Head of caudate nucleus (tissue), 42 donors: ENCODE measurements around the gene ANKS1A.
A peak's percentile ranks its signal among the peaks of the same experiment; 100 is the strongest.

Source experiments
- DNase-seq, 42 donors: peaks; one replicate each; pipeline versions ENCODE4 v3.0.0 to v3.0.0-alpha.2; 2020 to 2021; ENCODE audit warnings: mixed read lengths in 7 of 42
- intact Hi-C: fragments of 100-400 bp; cut with DNase I; formaldehyde crosslinking; loops from one replicate; pipeline ENCODE4 v1.15.0; 2022

ANKS1A gene

GRCh38 chr6:35068644-35069043 is 179.6 kb downstream of the ANKS1A start:
- no peak for DNase-seq
- intact Hi-C loops, result no loop called here

- intact Hi-C loops, result no loop called here
- no peak for DNase-seq
These were observed 180.2 kb downstream of the ANKS1A start for GRCh38 chr6:35069262-35069661.

DNA sequence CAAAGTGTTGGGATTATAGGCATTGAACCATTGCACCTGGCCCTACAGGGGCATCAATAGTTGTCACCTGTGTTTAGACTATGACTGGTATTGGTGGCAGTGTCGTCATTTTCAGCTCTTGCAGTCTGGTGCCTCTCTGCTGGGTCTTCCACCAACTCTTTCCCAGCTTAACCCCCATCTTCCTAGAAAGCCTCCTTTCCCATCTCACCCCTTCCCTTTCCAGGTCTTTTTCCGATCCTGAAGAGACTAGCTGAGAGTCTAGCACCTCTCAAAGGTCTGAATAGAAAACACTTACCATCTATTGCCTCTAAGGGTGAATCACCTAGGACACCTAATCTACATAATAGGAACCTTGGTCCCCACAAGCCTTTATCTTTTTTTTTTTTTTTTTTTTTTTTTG is 181.1 kb downstream of the ANKS1A start:
- intact Hi-C loops, result no loop called here
- DNase-seq, result no peak

DNA sequence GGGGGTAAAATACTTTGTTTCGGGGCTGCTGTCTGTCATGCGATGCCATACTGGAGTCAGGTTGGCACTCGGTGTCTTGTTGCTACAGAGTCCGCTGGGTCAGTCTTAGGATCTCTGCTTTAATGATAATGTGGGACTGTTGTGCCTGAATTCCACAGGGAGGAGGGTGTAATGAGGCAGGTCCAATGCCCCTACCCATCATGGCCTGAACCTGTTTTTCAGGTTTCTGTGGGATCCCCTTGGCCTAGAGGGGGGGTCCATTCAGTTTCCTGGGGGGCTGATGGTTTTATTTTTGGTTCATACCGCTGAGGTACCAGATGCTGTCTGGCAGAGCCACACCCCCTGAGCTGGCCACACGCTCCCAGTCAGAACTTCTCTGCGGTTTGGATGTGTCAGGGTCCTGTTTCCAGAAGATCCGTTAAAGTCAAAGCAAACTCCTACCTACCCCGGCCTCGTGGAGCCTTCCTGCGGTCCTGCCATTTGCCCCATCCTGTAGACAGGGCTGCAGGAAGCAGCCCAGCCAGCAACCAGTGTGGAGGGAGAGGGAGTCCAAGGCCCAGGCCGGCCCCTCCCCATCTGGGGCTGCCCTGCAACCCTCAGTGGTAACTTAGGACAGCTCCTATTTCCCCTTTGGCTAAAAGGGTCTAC is 182.4 kb downstream of the ANKS1A start:
- DNase-seq, result no peak
- intact Hi-C loops, result no loop called here

GRCh38 chr6:35072051-35072697 is 183.1 kb downstream of the ANKS1A start:
- peak in 3 of 42 donors; percentile 27 to 67 (median 50) for DNase-seq
- intact Hi-C loops, result no loop called here

- no peak for DNase-seq
- intact Hi-C loops, result no loop called here
These were observed 183.6 kb downstream of the ANKS1A start for GRCh38 chr6:35072698-35073055.

DNA sequence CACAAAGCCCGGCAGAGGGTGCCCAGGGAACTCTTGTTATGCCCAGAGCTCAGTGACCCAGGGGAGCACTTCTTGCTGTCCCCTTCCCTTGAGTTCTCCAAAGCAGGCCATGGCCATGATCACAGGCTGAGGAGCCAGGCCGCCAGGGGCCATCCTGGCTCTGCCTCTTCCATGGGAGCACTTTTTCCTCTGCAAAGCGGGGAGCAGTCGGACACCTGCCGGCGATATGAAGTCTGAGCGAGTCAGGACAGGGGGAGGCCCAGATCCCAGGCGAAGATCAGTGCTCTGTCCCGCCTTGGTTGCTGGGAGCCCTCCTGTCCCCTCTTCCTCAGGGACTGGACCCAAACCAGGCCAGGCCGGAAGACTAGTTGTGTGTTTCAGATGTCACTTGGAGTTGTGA is 184.2 kb downstream of the ANKS1A start:
- intact Hi-C loops, result no loop called here
- DNase-seq, result no peak

DNA sequence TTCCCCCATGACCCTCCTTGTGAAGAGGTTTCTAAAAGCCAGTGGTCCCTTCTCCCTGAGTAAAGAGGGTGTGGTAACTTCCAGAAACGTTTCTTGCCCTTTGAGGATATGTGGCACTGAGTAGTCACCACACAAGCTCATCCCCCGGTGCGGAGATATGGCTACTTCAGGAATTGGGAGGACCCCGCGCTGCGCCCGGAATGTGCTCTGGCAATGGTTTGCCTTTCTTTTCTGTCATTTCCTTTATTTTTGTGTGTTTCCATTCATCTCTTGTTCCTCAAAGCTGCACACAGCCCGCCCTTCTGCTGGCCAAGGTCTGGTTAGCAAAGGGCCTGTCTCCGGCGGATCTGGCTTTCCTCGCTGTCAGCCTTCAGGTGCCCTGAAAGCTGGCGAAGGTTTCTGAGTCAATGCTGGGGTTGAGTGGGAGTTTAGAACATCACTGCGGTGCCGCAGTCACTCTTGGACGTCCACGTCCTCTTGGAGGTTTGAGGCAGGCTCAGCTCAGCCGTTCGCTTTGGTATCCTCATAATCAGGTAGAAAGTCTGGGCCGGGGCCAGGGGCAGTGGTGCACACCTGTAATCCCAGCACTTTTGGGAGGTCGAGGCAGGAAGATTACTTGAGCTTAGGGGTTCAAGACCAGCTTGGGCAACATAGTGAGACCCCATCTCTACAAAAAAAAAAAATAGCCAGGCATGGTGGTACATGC is 184.9 kb downstream of the ANKS1A start:
- intact Hi-C loops, result no loop called here
- DNase-seq, result no peak

- intact Hi-C loops, result no loop called here
- peak in 1 of 42 donors; percentile 36 for DNase-seq
These were observed 188.1 kb downstream of the ANKS1A start for GRCh38 chr6:35076997-35077712.

DNA sequence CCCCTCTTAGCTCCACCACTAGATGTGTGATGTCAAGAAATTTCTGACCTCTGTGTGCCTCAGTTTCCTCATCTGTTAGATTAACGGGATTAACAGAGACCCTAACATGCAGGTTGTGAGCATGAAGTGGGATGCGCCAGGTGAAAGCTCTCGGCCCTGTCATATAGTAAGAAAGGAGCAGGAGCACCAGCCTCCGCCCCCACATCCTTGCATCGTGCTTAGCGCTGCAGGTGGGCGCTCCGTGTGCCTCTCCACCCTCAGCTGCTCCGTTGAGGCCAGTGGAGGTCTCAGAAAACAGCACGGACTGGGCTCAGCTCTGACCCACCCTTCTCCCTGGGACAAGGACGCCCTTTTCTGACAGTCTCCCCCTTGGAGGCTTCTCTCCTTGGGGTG is 188.7 kb downstream of the ANKS1A start:
- DNase-seq, result peak in 32 of 42 donors; percentile 24 to 83 (median 58)
- intact Hi-C loops, result no loop called here

DNA sequence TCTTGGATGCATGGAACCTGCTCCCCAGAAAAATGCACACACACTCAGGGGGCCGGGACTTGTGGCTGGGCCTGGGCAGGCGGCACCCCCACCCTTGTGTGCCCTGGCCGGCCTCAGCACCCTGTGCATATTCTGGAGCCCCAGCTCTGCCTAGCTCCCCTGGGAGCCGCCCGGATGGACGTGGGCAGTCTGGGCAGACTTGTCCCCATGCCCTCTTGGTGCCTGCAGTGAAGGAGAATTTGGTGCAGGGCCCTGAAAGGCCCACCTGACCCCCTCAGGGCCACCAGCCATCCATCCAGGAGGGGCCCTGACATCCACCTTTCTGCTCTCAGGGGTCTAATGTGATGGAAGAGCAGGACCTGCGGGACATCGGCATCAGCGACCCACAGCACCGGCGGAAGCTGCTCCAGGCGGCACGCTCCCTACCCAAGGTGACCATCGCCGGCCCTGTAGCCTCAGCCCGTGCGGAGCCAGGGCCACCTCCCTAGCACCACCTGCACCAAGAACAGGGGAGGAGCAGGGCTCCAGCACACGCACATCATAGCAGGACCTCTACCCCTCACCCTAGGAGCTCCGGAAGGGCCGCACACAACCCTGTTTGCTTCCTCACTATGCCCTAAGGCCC is 189.3 kb downstream of the ANKS1A start:
- DNase-seq, result peak in 1 of 42 donors; percentile 1
- intact Hi-C loops, result no loop called here

- no peak for DNase-seq
These were observed 189.8 kb downstream of the ANKS1A start for GRCh38 chr6:35078896-35079295.

GRCh38 chr6:35079311-35080000 is 190.4 kb downstream of the ANKS1A start:
- intact Hi-C loops, result no loop called here
- DNase-seq, result peak in 3 of 42 donors; percentile 8 to 35 (median 11)

More at GRCh38 chr6:35078896-35079295, 189.8 kb downstream of the ANKS1A start:
- intact Hi-C loops, result no loop called here

DNA sequence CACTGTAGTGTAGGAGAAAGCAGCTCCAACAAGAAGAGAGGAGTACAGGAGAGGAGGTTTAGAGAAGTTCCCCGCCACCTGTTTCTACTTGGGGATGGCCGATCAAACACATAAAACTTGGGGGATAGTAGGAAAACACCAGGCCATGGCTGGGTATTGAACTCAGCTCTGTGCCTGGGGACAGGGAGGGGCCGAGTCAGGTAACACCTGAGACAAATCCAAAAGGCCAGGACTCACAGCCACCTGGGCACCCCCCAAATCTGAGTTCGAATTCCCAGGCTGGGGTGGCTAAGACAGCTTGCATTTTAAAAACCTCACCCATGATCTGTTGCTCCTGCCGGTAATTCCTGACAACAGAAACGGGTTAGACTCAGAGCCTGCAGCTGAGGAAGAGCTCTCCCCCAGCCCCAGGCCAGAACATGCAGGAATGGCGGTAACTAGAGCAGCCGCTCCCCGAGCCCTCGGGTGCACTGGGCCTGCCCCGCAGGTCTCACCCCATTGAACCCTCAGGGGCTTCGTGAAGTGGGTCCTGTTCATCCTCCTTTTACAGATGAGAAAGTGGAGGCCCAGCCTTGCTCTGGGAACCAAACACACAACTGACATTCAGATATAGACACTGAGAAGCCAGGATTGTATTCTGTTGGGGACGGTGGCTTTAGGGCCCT is 191.1 kb downstream of the ANKS1A start:
- peak in 6 of 42 donors; percentile 3 to 26 (median 14) for DNase-seq

GRCh38 chr6:35080821-35081425 is 191.9 kb downstream of the ANKS1A start:
- intact Hi-C loops, result no loop called here
- DNase-seq, result peak in 8 of 42 donors; percentile 7 to 43 (median 22)

More for the DNA sequence above, 191.1 kb downstream of the ANKS1A start:
- intact Hi-C loops, result no loop called here

GRCh38 chr6:35081426-35081851 is 192.4 kb downstream of the ANKS1A start:
- intact Hi-C loops, result no loop called here
- DNase-seq, result peak in 9 of 42 donors; percentile 17 to 44 (median 24)

DNA sequence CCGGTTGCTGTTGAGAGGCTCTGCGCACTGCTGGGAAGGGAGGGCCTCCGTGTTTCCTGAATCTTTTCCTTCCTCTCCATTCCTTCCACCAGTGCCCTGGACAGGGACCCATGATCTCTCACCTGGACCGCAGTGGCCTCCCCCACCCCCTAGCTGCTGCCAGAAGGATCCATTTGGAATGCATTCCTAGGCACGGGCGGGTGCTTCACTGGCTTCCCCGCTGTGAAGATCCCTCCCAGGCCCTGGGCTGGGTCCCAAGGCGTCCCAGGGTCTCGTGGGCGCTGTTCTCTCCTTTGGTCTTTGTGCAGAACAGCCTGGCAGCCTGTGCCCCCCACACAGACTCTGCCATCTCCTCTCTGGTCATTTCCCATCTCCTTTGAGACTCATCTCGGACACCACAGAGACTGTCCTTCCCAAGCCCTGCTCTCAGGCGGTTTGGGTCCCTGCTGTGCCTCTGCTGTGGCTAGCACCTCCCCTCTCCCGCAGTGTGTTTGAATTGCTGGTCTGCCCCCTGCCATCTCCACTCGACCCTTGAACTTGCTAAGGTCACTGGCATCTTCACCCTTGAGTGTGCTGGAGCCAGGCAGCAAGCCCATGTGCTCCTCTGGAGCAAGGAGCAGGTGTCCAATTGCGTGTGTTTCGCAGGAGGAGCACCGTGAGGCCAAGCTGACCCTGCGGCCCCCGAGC is 193.1 kb downstream of the ANKS1A start:
- intact Hi-C loops, result no loop called here
- peak in 8 of 42 donors; percentile 6 to 39 (median 12) for DNase-seq
